Endothelial cell (in vitro differentiated cells): Measurements from ENCODE around the gene CAT. TPM values are rescaled to one million over a fixed set of nuclear protein-coding genes. Genes with fewer than 3 reads are reported as not detected.

ENCODE experiments used
- DNase-seq: peaks from one replicate; pipeline ENCODE4 v3.0.0; 2021; ENCODE audit warnings: low spot score
- H3K27ac Mint-ChIP-seq: one replicate; pipeline ENCODE4 v1.8.0; 2021; ENCODE audit warnings: mixed read lengths, inconsistent platforms; ENCODE audit not compliant: unreplicated experiment
- H3K27me3 Mint-ChIP-seq: one replicate; pipeline ENCODE4 v1.8.0; 2021; ENCODE audit warnings: mild to moderate bottlenecking, moderate library complexity, mixed read lengths, inconsistent platforms; ENCODE audit not compliant: unreplicated experiment
- H3K36me3 Mint-ChIP-seq: one replicate; pipeline ENCODE4 v1.8.0; 2021; ENCODE audit warnings: mild to moderate bottlenecking, low read depth, mixed read lengths, inconsistent platforms; ENCODE audit not compliant: unreplicated experiment
- H3K4me1 Mint-ChIP-seq: one replicate; pipeline ENCODE4 v1.8.0; 2021; ENCODE audit warnings: mild to moderate bottlenecking, mixed read lengths, inconsistent platforms; ENCODE audit not compliant: unreplicated experiment
- H3K4me3 Mint-ChIP-seq: one replicate; pipeline ENCODE4 v1.8.0; 2021; ENCODE audit warnings: mild to moderate bottlenecking, mixed read lengths, inconsistent platforms; ENCODE audit not compliant: unreplicated experiment
- H3K9me3 Mint-ChIP-seq: one replicate; pipeline ENCODE4 v1.8.0; 2021; ENCODE audit warnings: mixed read lengths, inconsistent platforms; ENCODE audit not compliant: unreplicated experiment
- CTCF ChIP-seq: fragments of 200-600 bp; sonication (generic); IDR thresholded peaks from one replicate; pipeline ENCODE4 v1.5.0; 2021; ENCODE audit warnings: antibody characterized with exemption; ENCODE audit not compliant: unreplicated experiment
- total RNA-seq: library from RNA; stranded (reverse); fragmentation: NEBNext Ultra II Directional; extraction: Animal tissue kit (Norgen Biotek cat#: 25700); gene quantifications from one replicate; pipeline ENCODE4 v1.2.1, GENCODE V29; 2021; ENCODE audit not compliant: unreplicated experiment

Gene CAT
- total RNA-seq, 1 donor from 2014 or later, result 30.2 TPM

DNA sequence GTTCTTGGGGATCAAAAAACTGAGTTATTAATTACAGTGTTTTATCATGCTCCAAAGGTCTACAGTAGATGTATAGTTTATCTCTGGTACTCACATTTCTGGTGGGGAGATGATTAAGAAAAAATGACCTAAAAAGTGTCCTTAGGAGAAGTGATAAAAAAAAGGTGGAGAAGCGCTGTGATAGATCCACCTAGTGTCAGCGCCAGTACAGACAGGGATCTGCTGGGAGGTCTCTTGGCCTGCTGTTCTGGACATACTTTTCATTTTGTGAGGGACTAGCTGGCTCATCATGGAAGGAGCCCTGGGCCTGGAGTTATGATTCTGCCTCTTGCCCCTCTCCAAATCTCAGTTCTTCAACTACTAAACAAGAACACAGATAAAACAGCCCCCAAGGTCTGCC is 71.9 kb downstream of the CAT start:
- H3K27me3 Mint-ChIP-seq, result no peaks in the 10 kb centered on the region
- H3K36me3 Mint-ChIP-seq, result no peaks in the 10 kb centered on the region
- H3K4me3 Mint-ChIP-seq, result no peak overlapping the region
- peak overlapping the region; percentile 26 for H3K27ac Mint-ChIP-seq
- TF ChIP-seq CTCF, result no peak
- no peaks in the 10 kb centered on the region for H3K9me3 Mint-ChIP-seq
- DNase-seq, result no peak
- no peaks in the 10 kb centered on the region for H3K4me1 Mint-ChIP-seq

DNA sequence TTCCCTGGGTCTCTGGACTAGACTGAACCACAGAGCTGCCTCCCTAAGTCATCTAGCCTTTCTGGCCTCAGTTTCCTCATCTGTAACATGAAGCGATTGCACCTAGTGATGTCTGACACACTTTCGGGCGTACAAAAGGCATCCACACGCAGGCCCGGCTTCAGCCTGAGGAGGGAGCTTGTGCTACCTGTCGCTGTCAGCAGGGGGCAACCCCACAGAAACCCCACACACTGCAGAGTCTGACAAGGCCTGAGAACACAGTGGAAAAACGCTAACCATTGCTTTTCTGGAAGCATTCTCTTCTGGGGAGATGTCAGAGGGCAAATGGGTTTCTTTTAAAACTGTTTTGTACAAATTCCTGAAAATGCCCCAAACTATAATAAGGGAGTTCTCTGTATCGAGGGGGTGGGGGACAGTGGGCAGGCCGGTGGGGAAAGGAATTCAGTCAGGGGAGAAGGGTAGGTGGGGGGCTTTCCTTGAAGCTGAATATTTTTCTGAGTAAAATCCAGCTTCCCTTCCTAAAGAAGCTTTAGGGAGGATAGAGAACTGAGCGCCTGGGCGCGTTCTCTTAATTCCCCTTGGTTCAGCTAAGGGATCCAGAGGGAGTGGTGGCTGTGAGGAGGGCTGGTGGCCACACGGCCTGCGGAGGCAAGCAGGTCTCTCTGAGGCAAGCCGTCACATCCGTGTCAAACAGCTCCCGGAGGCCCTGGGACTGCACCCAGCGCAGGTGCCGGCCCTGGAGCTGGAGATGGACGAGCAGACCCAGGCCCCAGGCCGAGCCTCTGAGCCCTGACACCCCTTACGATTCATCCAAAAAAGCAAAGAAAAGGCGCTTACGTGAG is 74.3 kb downstream of the CAT start:
- peak; percentile 74 for TF ChIP-seq CTCF
- H3K4me3 Mint-ChIP-seq, result no peak overlapping the region
- no peaks in the 10 kb centered on the region for H3K36me3 Mint-ChIP-seq
- H3K27ac Mint-ChIP-seq, result no peak overlapping the region
- H3K9me3 Mint-ChIP-seq, result no peaks in the 10 kb centered on the region
- H3K4me1 Mint-ChIP-seq, result no peaks in the 10 kb centered on the region
- peak; percentile 79 for DNase-seq
- no peaks in the 10 kb centered on the region for H3K27me3 Mint-ChIP-seq

DNA sequence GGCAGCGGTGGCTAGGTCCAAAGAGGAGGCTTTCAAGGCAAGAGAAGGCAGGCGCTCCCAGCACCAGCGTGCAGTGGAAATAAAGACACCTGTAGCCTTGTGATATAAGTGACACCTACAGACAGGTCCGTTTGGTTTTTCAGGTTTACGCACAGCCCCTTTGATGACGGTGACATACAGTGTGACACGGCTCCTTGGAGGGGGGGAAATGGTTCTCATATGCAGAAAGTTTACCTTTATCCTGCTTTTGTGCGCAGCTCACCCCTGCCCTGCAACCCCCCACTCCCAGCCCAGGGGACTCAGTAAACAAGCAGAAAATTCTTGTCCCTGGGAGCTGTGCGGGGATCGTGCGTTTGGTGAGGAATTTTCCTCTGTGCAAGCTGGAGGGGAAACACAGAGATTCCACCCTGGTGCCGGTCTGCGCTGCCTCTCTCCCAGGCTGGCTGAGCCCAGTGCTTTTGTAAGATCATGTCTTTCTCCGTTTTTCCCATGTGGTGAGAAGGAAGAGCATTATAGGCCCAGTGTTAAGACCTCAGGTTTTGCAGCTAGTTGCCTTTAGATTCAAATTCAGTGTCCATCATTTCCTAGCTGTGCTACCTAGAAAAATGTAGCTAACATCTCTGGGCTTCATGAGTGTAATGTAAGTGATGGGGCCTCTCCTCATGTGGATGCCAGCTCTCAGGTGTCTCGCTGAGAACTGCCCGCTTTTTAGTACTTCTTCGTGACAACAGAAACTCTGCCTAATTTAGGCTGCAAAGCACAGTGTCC is 75.1 kb downstream of the CAT start, which contains the start of gene ELF5:
Gene ELF5, minus strand, starts transcription at position 113 of the 768 bp plus-strand sequence. CDS start 8,045 bp downstream, outside the sequence.
- no peak within 1 kb of the TSS for H3K27ac Mint-ChIP-seq
- no peaks in the 10 kb centered on the region for H3K4me1 Mint-ChIP-seq

GRCh38 chr11:34514597-34514996 is 75.9 kb downstream of the CAT start:
- H3K27ac Mint-ChIP-seq, result no peak overlapping the region
- no peaks in the 10 kb centered on the region for H3K4me1 Mint-ChIP-seq
- DNase-seq, result no peak
- no peak overlapping the region for H3K4me3 Mint-ChIP-seq
- H3K36me3 Mint-ChIP-seq, result no peaks in the 10 kb centered on the region
- no peak for TF ChIP-seq CTCF
- H3K27me3 Mint-ChIP-seq, result no peaks in the 10 kb centered on the region
- H3K9me3 Mint-ChIP-seq, result no peaks in the 10 kb centered on the region

More for the DNA sequence above, 75.1 kb downstream of the CAT start, which contains the start of gene ELF5:
- H3K27me3 Mint-ChIP-seq, result no peaks in the 10 kb centered on the region
- no peak within 1 kb of the TSS for H3K4me3 Mint-ChIP-seq
- no peaks in the 10 kb centered on the region for H3K36me3 Mint-ChIP-seq
- H3K9me3 Mint-ChIP-seq, result no peaks in the 10 kb centered on the region
- no peak for TF ChIP-seq CTCF
- no peak for DNase-seq
